ENCODE results near the gene ADAMTS1. TPM values are rescaled to one million over a fixed set of nuclear protein-coding genes. Genes with fewer than 3 reads are reported as not detected.

The ADAMTS1 gene
- total RNA-seq, 4 donors from 2014 or later = 23.7 to 43.8 (median 33.1) TPM

- TF ChIP-seq, protein P1, sequence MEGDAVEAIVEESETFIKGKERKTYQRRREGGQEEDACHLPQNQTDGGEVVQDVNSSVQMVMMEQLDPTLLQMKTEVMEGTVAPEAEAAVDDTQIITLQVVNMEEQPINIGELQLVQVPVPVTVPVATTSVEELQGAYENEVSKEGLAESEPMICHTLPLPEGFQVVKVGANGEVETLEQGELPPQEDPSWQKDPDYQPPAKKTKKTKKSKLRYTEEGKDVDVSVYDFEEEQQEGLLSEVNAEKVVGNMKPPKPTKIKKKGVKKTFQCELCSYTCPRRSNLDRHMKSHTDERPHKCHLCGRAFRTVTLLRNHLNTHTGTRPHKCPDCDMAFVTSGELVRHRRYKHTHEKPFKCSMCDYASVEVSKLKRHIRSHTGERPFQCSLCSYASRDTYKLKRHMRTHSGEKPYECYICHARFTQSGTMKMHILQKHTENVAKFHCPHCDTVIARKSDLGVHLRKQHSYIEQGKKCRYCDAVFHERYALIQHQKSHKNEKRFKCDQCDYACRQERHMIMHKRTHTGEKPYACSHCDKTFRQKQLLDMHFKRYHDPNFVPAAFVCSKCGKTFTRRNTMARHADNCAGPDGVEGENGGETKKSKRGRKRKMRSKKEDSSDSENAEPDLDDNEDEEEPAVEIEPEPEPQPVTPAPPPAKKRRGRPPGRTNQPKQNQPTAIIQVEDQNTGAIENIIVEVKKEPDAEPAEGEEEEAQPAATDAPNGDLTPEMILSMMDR (IDR thresholded peaks at IDR 0.05 in 4 of 5, conservative IDR thresholded peaks at IDR 0.05 in 1 of 5) = no peak
- TF ChIP-seq POLR2A (IDR thresholded peaks at IDR 0.05) = no peak
- Histone ChIP-seq H3K27ac (no peak overlapping the region), H3K27me3 (no peaks in the 10 kb centered on the region), H3K4me3 (no peak overlapping the region), H3K9me3 (no peaks in the 10 kb centered on the region), H3K36me3 (no peaks in the 10 kb centered on the region), H3K4me1 (no peaks in the 10 kb centered on the region)
- intact Hi-C loops (cut with DNase I; ENCODE audit: low total_unique reads) = no loop called here
- in situ Hi-C loops (cut with MboI; ENCODE audit: low sequenced_read_pairs in 4 of 4) = no loop called here
- DNase-seq (no peak), ATAC-seq (no peak)
These were observed 42.0 kb upstream of the ADAMTS1 start for GRCh38 chr21:26887251-26887650.

- no peaks in the 10 kb centered on the region for H3K9me3 ChIP-seq
- no peak for TF ChIP-seq POLR2A (IDR thresholded peaks at IDR 0.05)
- TF ChIP-seq, protein P1 (IDR thresholded peaks at IDR 0.05 in 4 of 5, conservative IDR thresholded peaks at IDR 0.05 in 1 of 5) = no peak
- no peak overlapping the region for H3K27ac ChIP-seq
- no peak overlapping the region for H3K4me3 ChIP-seq
- intact Hi-C loops (cut with DNase I; ENCODE audit: low total_unique reads) = no loop called here
- no peaks in the 10 kb centered on the region for H3K36me3 ChIP-seq
- in situ Hi-C loops (cut with MboI; ENCODE audit: low sequenced_read_pairs in 4 of 4) = no loop called here
- no peak for DNase-seq
- no peak for ATAC-seq
- H3K4me1 ChIP-seq = no peaks in the 10 kb centered on the region
- no peaks in the 10 kb centered on the region for H3K27me3 ChIP-seq
These were observed 39.2 kb upstream of the ADAMTS1 start for GRCh38 chr21:26884436-26884835.

GRCh38 chr21:26883768-26884167 is 38.6 kb upstream of the ADAMTS1 start:
- intact Hi-C loops (cut with DNase I; ENCODE audit: low total_unique reads) = no loop called here
- DNase-seq (peak in 1 of 2 donors; percentile 18), ATAC-seq (peak; percentile 46 to 62)
- Histone ChIP-seq H3K4me3 (no peak overlapping the region), H3K27ac (no peak overlapping the region), H3K4me1 (no peaks in the 10 kb centered on the region), H3K36me3 (no peaks in the 10 kb centered on the region), H3K27me3 (no peaks in the 10 kb centered on the region), H3K9me3 (no peaks in the 10 kb centered on the region)
- in situ Hi-C loops (cut with MboI; ENCODE audit: low sequenced_read_pairs in 4 of 4) = no loop called here
- TF ChIP-seq POLR2A (IDR thresholded peaks at IDR 0.05) = no peak
- TF ChIP-seq, protein P1 (IDR thresholded peaks at IDR 0.05 in 4 of 5, conservative IDR thresholded peaks at IDR 0.05 in 1 of 5) = no peak

DNA sequence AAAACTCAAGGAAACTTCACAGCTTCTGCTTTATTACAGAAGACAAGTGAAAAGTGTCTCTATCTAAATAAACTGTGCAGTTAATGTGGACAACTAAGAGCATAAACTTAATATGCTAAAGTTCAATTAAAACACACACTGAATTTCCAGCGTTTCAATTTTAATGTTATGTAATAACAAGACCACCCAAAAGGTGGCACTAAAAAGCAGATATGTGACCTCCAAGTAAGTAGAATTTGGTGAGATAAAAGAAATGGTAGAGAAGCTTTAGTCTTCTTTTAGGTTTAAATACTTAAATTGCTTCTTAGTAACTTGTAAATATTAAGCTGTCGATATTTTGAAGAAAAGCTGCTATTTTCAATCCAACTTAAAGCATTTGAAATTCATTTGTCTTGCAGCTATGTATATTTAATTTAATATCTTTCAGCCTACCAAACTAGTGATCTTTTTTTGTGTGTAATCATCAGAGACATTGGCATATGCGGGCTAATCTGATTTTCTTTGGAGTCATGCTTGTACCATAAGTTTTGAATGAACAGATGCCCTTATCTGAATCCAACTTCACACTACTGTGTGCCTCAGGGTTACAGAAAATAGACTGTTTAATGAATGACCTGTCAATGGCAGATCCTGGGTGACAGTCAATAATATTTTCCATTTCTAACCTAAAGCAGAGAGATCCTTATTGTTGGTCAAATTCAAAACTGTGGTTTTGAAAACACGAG is 36.5 kb upstream of the ADAMTS1 start:
- in situ Hi-C loops (cut with MboI; ENCODE audit: low sequenced_read_pairs in 4 of 4) (no loop called here), intact Hi-C loops (cut with DNase I; ENCODE audit: low total_unique reads) (no loop called here)
- no peak overlapping the region for H3K27ac ChIP-seq
- H3K36me3 ChIP-seq = no peaks in the 10 kb centered on the region
- no peak for TF ChIP-seq POLR2A (IDR thresholded peaks at IDR 0.05)
- TF ChIP-seq, protein P1 (IDR thresholded peaks at IDR 0.05 in 4 of 5, conservative IDR thresholded peaks at IDR 0.05 in 1 of 5) = peak in 2 of 5 experiments; percentile 9 to 32
- no peaks in the 10 kb centered on the region for H3K9me3 ChIP-seq
- ATAC-seq (no peak), DNase-seq (no peak)
- H3K4me3 ChIP-seq = no peak overlapping the region
- H3K4me1 ChIP-seq = no peaks in the 10 kb centered on the region
- H3K27me3 ChIP-seq = no peaks in the 10 kb centered on the region
